IMR-90 (cell line): ENCODE measurements around the gene EPHA2. TPM values are rescaled to one million over a fixed set of nuclear protein-coding genes. Genes with fewer than 3 reads are reported as not detected.

Source experiments
- ATAC-seq: fragments of 200-7000 bp; cut with Tn5 transposase; 2 replicates; pipeline ENCODE4 v1.9.1; 2020; ENCODE audit warnings: low read depth, mild to moderate bottlenecking, moderate library complexity
- BruUV-seq: library from RNA; stranded (reverse); fragments of 400-500 nt; replicated peaks from 2 replicates; lab custom pipeline; 2021; lab: Mats Ljungman, UMichigan
- CTCF ChIA-PET: fragments of 300-600 bp; formaldehyde crosslinking; extraction: SDS; loops from one replicate; lab custom pipeline; 2021; ENCODE audit warnings: antibody characterized with exemption; lab: Yijun Ruan, JAX
- POLR2A ChIA-PET: fragments of 300-600 bp; sonication (Branson Sonifier 250); formaldehyde crosslinking; loops from one replicate; lab custom pipeline; 2022; ENCODE audit warnings: antibody characterized with exemption; ENCODE audit not compliant: unreplicated experiment; lab: Charles Lee
- DNase-seq: peaks from one replicate; pipeline ENCODE4 v3.0.0; 2013
- H2AFZ ChIP-seq: replicated peaks from 2 replicates; pipeline ENCODE3; 2013; ENCODE audit warnings: low read length, mild to moderate bottlenecking; ENCODE audit not compliant: poor library complexity
- H2AK5ac ChIP-seq: 2 replicates; pipeline ENCODE4 v1.6.1; 2013; ENCODE audit warnings: low read depth, low read length, inconsistent platforms
- H2AK9ac ChIP-seq: replicated peaks from 2 replicates; pipeline ENCODE3; 2013; ENCODE audit warnings: mild to moderate bottlenecking, low read depth, low read length, moderate library complexity; ENCODE audit not compliant: poor library complexity
- H2BK120ac ChIP-seq: 2 replicates; pipeline ENCODE4 v1.6.1; 2013; ENCODE audit warnings: low read depth, low read length, inconsistent platforms
- H2BK15ac ChIP-seq: 3 replicates; pipeline ENCODE4 v1.6.1; 2013; ENCODE audit warnings: low read depth, low read length, inconsistent platforms
- H2BK20ac ChIP-seq: 2 replicates; pipeline ENCODE4 v1.6.1; 2013; ENCODE audit warnings: low read depth, mild to moderate bottlenecking, inconsistent platforms, low read length, moderate library complexity
- H2BK5ac ChIP-seq: 2 replicates; pipeline ENCODE4 v1.6.1; 2013; ENCODE audit warnings: mild to moderate bottlenecking, low read depth, low read length, inconsistent platforms; ENCODE audit not compliant: poor library complexity, severe bottlenecking
- H3K14ac ChIP-seq: replicated peaks from 2 replicates; pipeline ENCODE4 v1.6.1; 2013; ENCODE audit warnings: low read depth, low read length, inconsistent platforms
- H3K18ac ChIP-seq: 2 replicates; pipeline ENCODE4 v1.6.1; 2013; ENCODE audit warnings: low read depth, low read length, control low read depth
- H3K23ac ChIP-seq: 2 replicates; pipeline ENCODE4 v1.6.1; 2013; ENCODE audit warnings: low read depth, low read length, inconsistent platforms
- H3K27ac ChIP-seq: 2 replicates; pipeline ENCODE4 v1.5.1; 2013; ENCODE audit warnings: mild to moderate bottlenecking, control low read depth, low read length; ENCODE audit not compliant: insufficient read depth
- H3K27me3 ChIP-seq: 2 replicates; pipeline ENCODE4 v1.6.1; 2013; ENCODE audit warnings: low read length; ENCODE audit not compliant: control insufficient read depth, insufficient read depth
- H3K36me3 ChIP-seq: 2 replicates; pipeline ENCODE4 v1.6.1; 2013; ENCODE audit warnings: low read length, mixed read lengths; ENCODE audit not compliant: control insufficient read depth, insufficient read depth
- H3K4ac ChIP-seq: 2 replicates; pipeline ENCODE4 v1.6.1; 2013; ENCODE audit warnings: low read depth, low read length, inconsistent platforms
- H3K4me1 ChIP-seq: 2 replicates; pipeline ENCODE4 v1.6.1; 2013; ENCODE audit warnings: low read length, mixed read lengths; ENCODE audit not compliant: control insufficient read depth, insufficient read depth
- H3K4me2 ChIP-seq: 2 replicates; pipeline ENCODE4 v1.6.1; 2013; ENCODE audit warnings: low read depth, mild to moderate bottlenecking, control low read depth, low read length, moderate library complexity
- H3K4me3 ChIP-seq: 2 replicates; pipeline ENCODE4 v1.5.1; 2013; ENCODE audit warnings: low read depth, mild to moderate bottlenecking, control low read depth, low read length, moderate library complexity; ENCODE audit not compliant: insufficient read depth
- H3K56ac ChIP-seq: 2 replicates; pipeline ENCODE4 v1.6.1; 2013; ENCODE audit warnings: low read length, inconsistent platforms; ENCODE audit not compliant: insufficient read depth; ENCODE audit errors: extremely low read depth
- H3K79me1 ChIP-seq, 2 experiments: 2 replicates each; pipeline ENCODE4 v1.6.1; 2013; ENCODE audit warnings: low read length in 2 of 2, inconsistent platforms in 1 of 2, low read depth in 1 of 2
- H3K9ac ChIP-seq: 2 replicates; pipeline ENCODE4 v1.6.1; 2013; ENCODE audit warnings: low read depth, low read length, control low read depth
- H3K9me1 ChIP-seq: 2 replicates; pipeline ENCODE4 v1.6.1; 2013; ENCODE audit warnings: low read length, inconsistent platforms; ENCODE audit not compliant: insufficient read depth
- H3K9me3 ChIP-seq: 2 replicates; pipeline ENCODE4 v1.6.1; 2013; ENCODE audit warnings: low read length; ENCODE audit not compliant: control insufficient read depth, insufficient read depth
- H4K20me1 ChIP-seq: 2 replicates; pipeline ENCODE4 v1.6.1; 2013; ENCODE audit warnings: low read length, inconsistent platforms; ENCODE audit not compliant: insufficient read depth
- H4K5ac ChIP-seq: 2 replicates; pipeline ENCODE4 v1.6.1; 2013; ENCODE audit warnings: mild to moderate bottlenecking, low read depth, low read length, control low read depth
- H4K8ac ChIP-seq, 2 experiments: 2 replicates each; pipeline ENCODE4 v1.6.1; 2013; ENCODE audit warnings: low read depth in 2 of 2, low read length in 2 of 2, control low read depth in 1 of 2, inconsistent platforms in 1 of 2
- H4K91ac ChIP-seq: 2 replicates; pipeline ENCODE4 v1.6.1; 2013; ENCODE audit warnings: low read depth, low read length, inconsistent platforms; ENCODE audit not compliant: insufficient read depth
- BHLHE40 ChIP-seq: fragments of 150-350 bp; IDR thresholded peaks from 2 replicates; pipeline ENCODE4 v1.6.1; 2016; ENCODE audit warnings: mild to moderate bottlenecking, low read depth, low read length
- CEBPB ChIP-seq: IDR thresholded peaks from 2 replicates; pipeline ENCODE4 v1.6.1; 2012; ENCODE audit warnings: low read depth, low read length, improper control_type of control experiment
- CHD1 ChIP-seq: IDR thresholded peaks from 2 replicates; pipeline ENCODE4 v1.6.1; 2012; ENCODE audit warnings: low read depth, low read length, improper control_type of control experiment
- FOS ChIP-seq: fragments of 150-350 bp; IDR thresholded peaks from 2 replicates; pipeline ENCODE4 v1.6.1; 2016; ENCODE audit warnings: low read depth, low read length
- MAFK ChIP-seq: IDR thresholded peaks from 2 replicates; pipeline ENCODE4 v1.6.1; 2012; ENCODE audit warnings: low read depth, low read length, improper control_type of control experiment
- MAZ ChIP-seq: IDR thresholded peaks from 2 replicates; pipeline ENCODE4 v1.6.1; 2012; ENCODE audit warnings: low read depth, mild to moderate bottlenecking, low read length, improper control_type of control experiment, moderate library complexity, borderline replicate concordance
- MXI1 ChIP-seq: IDR thresholded peaks from 2 replicates; pipeline ENCODE4 v1.6.1; 2012; ENCODE audit warnings: low read depth, mild to moderate bottlenecking, low read length, moderate library complexity, borderline replicate concordance
- NFE2L2 ChIP-seq: fragments of 150-350 bp; IDR thresholded peaks from 2 replicates; pipeline ENCODE4 v1.6.1; 2016; ENCODE audit warnings: low read depth, mild to moderate bottlenecking, low read length
- POLR2A ChIP-seq: IDR thresholded peaks from 2 replicates; pipeline ENCODE4 v1.6.1; 2012; ENCODE audit warnings: mild to moderate bottlenecking, low read depth, low read length
- RAD21 ChIP-seq: IDR thresholded peaks from 2 replicates; pipeline ENCODE4 v1.6.1; 2012; ENCODE audit warnings: low read length, improper control_type of control experiment
- RCOR1 ChIP-seq: IDR thresholded peaks from 2 replicates; pipeline ENCODE4 v1.6.1; 2012; ENCODE audit warnings: mild to moderate bottlenecking, low read length, improper control_type of control experiment; ENCODE audit not compliant: insufficient replicate concordance
- RFX5 ChIP-seq: IDR thresholded peaks from 2 replicates; pipeline ENCODE4 v1.8.0; 2012; ENCODE audit warnings: low read depth, mild to moderate bottlenecking, low read length, moderate library complexity
- SMC3 ChIP-seq: fragments of 150-350 bp; IDR thresholded peaks from 2 replicates; pipeline ENCODE4 v1.6.1; 2016; ENCODE audit warnings: low read depth, mild to moderate bottlenecking, antibody characterized with exemption, low read length, moderate library complexity
- USF2 ChIP-seq: fragments of 150-350 bp; IDR thresholded peaks from 2 replicates; pipeline ENCODE4 v1.6.1; 2017; ENCODE audit warnings: mild to moderate bottlenecking, antibody characterized with exemption, low read length, low read depth
- WGBS, 2 experiments: methylation state at CpG; one replicate each; pipeline versions ENCODE4 v1.1.5 to v1.1.7; 2013; ENCODE audit warnings: missing lambda C conversion rate in 2 of 2; ENCODE audit not compliant: insufficient read length in 1 of 2; ENCODE audit errors: extremely low coverage in 2 of 2; 5-methylcytosine and 5-hydroxymethylcytosine counted together
- dilution Hi-C: fragments of 300-500 bp; cut with HindIII; formaldehyde crosslinking; loops from one replicate; pipeline ENCODE4 v1.14.3; 2018; ENCODE audit warnings: low sequenced_read_pairs; ENCODE audit not compliant: unreplicated experiment
- in situ Hi-C: fragments of 300-500 bp; cut with MboI; formaldehyde crosslinking; loops from 3 replicates; pipeline ENCODE4 v1.14.3; 2019; ENCODE audit warnings: low sequenced_read_pairs, inconsistent platforms, mixed read lengths
- intact Hi-C: fragments of 100-400 bp; cut with micrococcal nuclease; formaldehyde crosslinking; loops from 2 replicates; pipeline ENCODE4 v1.10.0; 2022
- polyA plus RNA-seq, 3 experiments: library from polyadenylated mRNA; depleted of rRNA; stranded (reverse); fragments of >200 nt; gene quantifications; 2 replicates each; pipeline ENCODE4 v1.2.3, GENCODE V29; 2012; ENCODE audit warnings: low replicate concordance in 1 of 3
- total RNA-seq: library from RNA; depleted of rRNA; stranded (reverse); fragments of >200 nt; gene quantifications from 2 replicates; pipeline ENCODE4 v1.2.3, GENCODE V29; 2012

Gene EPHA2
- total and polyA plus RNA-seq, 2 of the 4 experiments (the other 2 are of a cell fraction): 24.0 to 72.6 TPM

- Histone ChIP-seq H2BK120ac (no peak overlapping the region), H2AFZ (no peak overlapping the region), H3K14ac (no peak overlapping the region), H2BK5ac (no peak overlapping the region), H3K27me3 (no peaks in the 10 kb centered on the region), H2AK5ac (no peak overlapping the region), H4K91ac (no peak overlapping the region), H3K9me3 (no peaks in the 10 kb centered on the region), H3K79me1 (peaks cover 0 to 14% of the 10 kb centered on the region in 2 experiments; a peak in 2 of 4 replicates), H2AK9ac (no peak overlapping the region), H3K4me3 (no peak overlapping the region), H3K4me2 (no peak overlapping the region), H3K18ac (no peak overlapping the region), H4K5ac (no peak overlapping the region), H3K36me3 (peaks cover 4% of the 10 kb centered on the region), H3K23ac (no peak overlapping the region), H2BK20ac (no peak overlapping the region), H3K9me1 (peaks cover 13% of the 10 kb centered on the region), H3K4me1 (peaks cover 13% of the 10 kb centered on the region), H2BK15ac (no peak overlapping the region), H4K8ac (no peak overlapping the region), H3K4ac (no peak overlapping the region), H3K56ac (no peak overlapping the region), H3K9ac (no peak overlapping the region), H3K27ac (no peak overlapping the region), H4K20me1 (peaks cover 20% of the 10 kb centered on the region)
- ChIA-PET CTCF (no interaction called here), POLR2A (no interaction called here)
- in situ Hi-C loops (no loop called here), dilution Hi-C loops (no loop called here), intact Hi-C loops (no loop called here)
- TF ChIP-seq CEBPB (no peak), FOS (no peak), RFX5 (no peak), NFE2L2 (no peak), MAFK (no peak), USF2 (no peak), SMC3 (no peak), MAZ (no peak), RAD21 (no peak), POLR2A (no peak), MXI1 (no peak), BHLHE40 (no peak), CHD1 (no peak), RCOR1 (no peak)
- WGBS, 2 experiments: 60% methylated on average over 2 of the region's 9 CpGs; no CpG with 5 or more reads in 1 of the 2 experiments
- ATAC-seq (no peak), DNase-seq (no peak)
- no TSS peak for BruUV-seq
These were observed 37.2 kb downstream of the EPHA2 start for GRCh38 chr1:16118706-16119105.
